Ovary (tissue), 3 donors: ENCODE data around the gene IGFL4.

Experiments used
- POLR2A ChIP-seq: fragments of 450-650 bp; IDR thresholded peaks from one replicate; pipeline ENCODE4 v1.6.1; 2017; ENCODE audit warnings: antibody characterized with exemption, mild to moderate bottlenecking, moderate library complexity
- TF ChIP-seq, protein P1 (sequence below), 3 donors: fragments of 450-650 bp in 2 of 3; fragments of 200-600 bp in 1 of 3; IDR thresholded peaks; one replicate each; pipeline versions ENCODE4 v1.5.1 to v1.8.0; 2016 to 2022; ENCODE audit warnings: antibody characterized with exemption in 3 of 3, mild to moderate bottlenecking in 1 of 3
- donor health status: DM: no; HTN: no; CAD: no.

DNA sequence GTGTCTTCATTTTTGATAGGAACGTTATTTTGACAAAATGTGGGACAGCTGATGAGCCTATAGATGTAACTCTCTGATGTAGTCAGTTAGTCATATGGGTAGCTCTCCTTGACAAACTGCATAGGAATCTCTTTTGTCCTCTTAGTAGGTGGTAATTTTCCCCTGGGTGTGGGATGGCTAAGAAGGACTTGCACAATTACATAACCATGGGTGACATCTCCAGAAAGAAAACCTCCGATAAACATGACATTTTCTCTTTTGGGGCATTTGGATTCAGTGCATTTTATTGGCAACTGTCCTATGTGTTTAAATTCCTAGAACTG lies 41.9 kb upstream of the IGFL4 start:
- TF ChIP-seq POLR2A = no peak
- TF ChIP-seq, protein P1, sequence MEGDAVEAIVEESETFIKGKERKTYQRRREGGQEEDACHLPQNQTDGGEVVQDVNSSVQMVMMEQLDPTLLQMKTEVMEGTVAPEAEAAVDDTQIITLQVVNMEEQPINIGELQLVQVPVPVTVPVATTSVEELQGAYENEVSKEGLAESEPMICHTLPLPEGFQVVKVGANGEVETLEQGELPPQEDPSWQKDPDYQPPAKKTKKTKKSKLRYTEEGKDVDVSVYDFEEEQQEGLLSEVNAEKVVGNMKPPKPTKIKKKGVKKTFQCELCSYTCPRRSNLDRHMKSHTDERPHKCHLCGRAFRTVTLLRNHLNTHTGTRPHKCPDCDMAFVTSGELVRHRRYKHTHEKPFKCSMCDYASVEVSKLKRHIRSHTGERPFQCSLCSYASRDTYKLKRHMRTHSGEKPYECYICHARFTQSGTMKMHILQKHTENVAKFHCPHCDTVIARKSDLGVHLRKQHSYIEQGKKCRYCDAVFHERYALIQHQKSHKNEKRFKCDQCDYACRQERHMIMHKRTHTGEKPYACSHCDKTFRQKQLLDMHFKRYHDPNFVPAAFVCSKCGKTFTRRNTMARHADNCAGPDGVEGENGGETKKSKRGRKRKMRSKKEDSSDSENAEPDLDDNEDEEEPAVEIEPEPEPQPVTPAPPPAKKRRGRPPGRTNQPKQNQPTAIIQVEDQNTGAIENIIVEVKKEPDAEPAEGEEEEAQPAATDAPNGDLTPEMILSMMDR (IDR thresholded peaks at IDR 0.05) = no peak
